ENCODE measurements around the gene BGN.

GRCh38 chrX:153447581-153447960 is 47.2 kb upstream of the BGN start:
- TF ChIP-seq CTCF (IDR thresholded peaks at IDR 0.05) = no peak
- no peak for TF ChIP-seq REST (IDR thresholded peaks at IDR 0.05; ENCODE audit: insufficient read depth in 1 of 2, low read depth in 2 of 2, low read length in 1 of 2)
- TF ChIP-seq POLR2AphosphoS5 (IDR thresholded peaks at IDR 0.05; ENCODE audit: low read depth, low read length) = no peak
- no peak for TF ChIP-seq SIN3A (IDR thresholded peaks at IDR 0.05; ENCODE audit: borderline replicate concordance, insufficient read depth, low read depth, low read length)

Measured in Panc1 (cell line).